IMR-90 (cell line): ENCODE results near the gene PTPRG.

Experiments used
- BHLHE40 ChIP-seq: fragments of 150-350 bp; IDR thresholded peaks from 2 replicates; pipeline ENCODE4 v1.6.1; 2016; ENCODE audit warnings: mild to moderate bottlenecking, low read depth, low read length
- CHD1 ChIP-seq: IDR thresholded peaks from 2 replicates; pipeline ENCODE4 v1.6.1; 2012; ENCODE audit warnings: low read depth, low read length, improper control_type of control experiment
- FOS ChIP-seq: fragments of 150-350 bp; IDR thresholded peaks from 2 replicates; pipeline ENCODE4 v1.6.1; 2016; ENCODE audit warnings: low read depth, low read length
- MAZ ChIP-seq: IDR thresholded peaks from 2 replicates; pipeline ENCODE4 v1.6.1; 2012; ENCODE audit warnings: low read depth, mild to moderate bottlenecking, low read length, improper control_type of control experiment, moderate library complexity, borderline replicate concordance
- MXI1 ChIP-seq: IDR thresholded peaks from 2 replicates; pipeline ENCODE4 v1.6.1; 2012; ENCODE audit warnings: low read depth, mild to moderate bottlenecking, low read length, moderate library complexity, borderline replicate concordance
- POLR2A ChIP-seq: IDR thresholded peaks from 2 replicates; pipeline ENCODE4 v1.6.1; 2012; ENCODE audit warnings: mild to moderate bottlenecking, low read depth, low read length
- RAD21 ChIP-seq: IDR thresholded peaks from 2 replicates; pipeline ENCODE4 v1.6.1; 2012; ENCODE audit warnings: low read length, improper control_type of control experiment
- RCOR1 ChIP-seq: IDR thresholded peaks from 2 replicates; pipeline ENCODE4 v1.6.1; 2012; ENCODE audit warnings: mild to moderate bottlenecking, low read length, improper control_type of control experiment; ENCODE audit not compliant: insufficient replicate concordance
- RFX5 ChIP-seq: IDR thresholded peaks from 2 replicates; pipeline ENCODE4 v1.8.0; 2012; ENCODE audit warnings: low read depth, mild to moderate bottlenecking, low read length, moderate library complexity
- SMC3 ChIP-seq: fragments of 150-350 bp; IDR thresholded peaks from 2 replicates; pipeline ENCODE4 v1.6.1; 2016; ENCODE audit warnings: low read depth, mild to moderate bottlenecking, antibody characterized with exemption, low read length, moderate library complexity
- TF ChIP-seq, protein P1 (sequence below): conservative IDR thresholded peaks from 2 replicates; pipeline ENCODE4 v1.5.1; 2012; ENCODE audit warnings: mild to moderate bottlenecking, low read depth, low read length, improper control_type of control experiment
- TF ChIP-seq, protein P2 (sequence below): fragments of 150-350 bp; IDR thresholded peaks from 2 replicates; pipeline ENCODE4 v1.6.1; 2016; ENCODE audit warnings: low read depth, mild to moderate bottlenecking, low read length, moderate library complexity, borderline replicate concordance

DNA sequence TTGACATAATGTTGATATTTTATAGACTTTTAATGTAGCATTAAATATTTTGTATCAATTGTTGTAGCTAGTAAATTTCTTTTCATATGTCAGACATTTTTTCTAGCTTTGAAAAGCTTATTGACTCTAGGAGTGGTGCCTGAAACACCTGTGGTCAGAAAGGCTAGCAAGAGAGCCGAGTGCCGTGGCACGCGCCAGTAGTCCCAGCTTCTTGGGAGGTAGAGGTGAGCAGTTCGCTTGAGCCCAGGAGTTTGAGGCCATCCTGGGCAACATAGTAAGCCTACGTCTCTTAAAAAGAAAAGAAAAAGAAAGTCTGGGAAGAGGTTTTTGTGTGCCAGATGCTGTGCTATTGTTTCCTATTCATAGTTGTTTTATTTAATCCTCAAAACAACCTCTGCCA is 613.8 kb downstream of the PTPRG start:
- no peak for TF ChIP-seq RAD21
- TF ChIP-seq, protein P1, sequence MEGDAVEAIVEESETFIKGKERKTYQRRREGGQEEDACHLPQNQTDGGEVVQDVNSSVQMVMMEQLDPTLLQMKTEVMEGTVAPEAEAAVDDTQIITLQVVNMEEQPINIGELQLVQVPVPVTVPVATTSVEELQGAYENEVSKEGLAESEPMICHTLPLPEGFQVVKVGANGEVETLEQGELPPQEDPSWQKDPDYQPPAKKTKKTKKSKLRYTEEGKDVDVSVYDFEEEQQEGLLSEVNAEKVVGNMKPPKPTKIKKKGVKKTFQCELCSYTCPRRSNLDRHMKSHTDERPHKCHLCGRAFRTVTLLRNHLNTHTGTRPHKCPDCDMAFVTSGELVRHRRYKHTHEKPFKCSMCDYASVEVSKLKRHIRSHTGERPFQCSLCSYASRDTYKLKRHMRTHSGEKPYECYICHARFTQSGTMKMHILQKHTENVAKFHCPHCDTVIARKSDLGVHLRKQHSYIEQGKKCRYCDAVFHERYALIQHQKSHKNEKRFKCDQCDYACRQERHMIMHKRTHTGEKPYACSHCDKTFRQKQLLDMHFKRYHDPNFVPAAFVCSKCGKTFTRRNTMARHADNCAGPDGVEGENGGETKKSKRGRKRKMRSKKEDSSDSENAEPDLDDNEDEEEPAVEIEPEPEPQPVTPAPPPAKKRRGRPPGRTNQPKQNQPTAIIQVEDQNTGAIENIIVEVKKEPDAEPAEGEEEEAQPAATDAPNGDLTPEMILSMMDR: no peak
- no peak for TF ChIP-seq POLR2A
- TF ChIP-seq MAZ: no peak
- TF ChIP-seq SMC3: no peak
- TF ChIP-seq, protein P2, sequence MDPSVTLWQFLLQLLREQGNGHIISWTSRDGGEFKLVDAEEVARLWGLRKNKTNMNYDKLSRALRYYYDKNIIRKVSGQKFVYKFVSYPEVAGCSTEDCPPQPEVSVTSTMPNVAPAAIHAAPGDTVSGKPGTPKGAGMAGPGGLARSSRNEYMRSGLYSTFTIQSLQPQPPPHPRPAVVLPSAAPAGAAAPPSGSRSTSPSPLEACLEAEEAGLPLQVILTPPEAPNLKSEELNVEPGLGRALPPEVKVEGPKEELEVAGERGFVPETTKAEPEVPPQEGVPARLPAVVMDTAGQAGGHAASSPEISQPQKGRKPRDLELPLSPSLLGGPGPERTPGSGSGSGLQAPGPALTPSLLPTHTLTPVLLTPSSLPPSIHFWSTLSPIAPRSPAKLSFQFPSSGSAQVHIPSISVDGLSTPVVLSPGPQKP: no peak
- no peak for TF ChIP-seq RCOR1
- no peak for TF ChIP-seq BHLHE40
- no peak for TF ChIP-seq RFX5
- TF ChIP-seq FOS: no peak
- TF ChIP-seq CHD1: no peak
- TF ChIP-seq MXI1: no peak
